ENCODE data around the gene EIF3A. TPM values are rescaled to one million over a fixed set of nuclear protein-coding genes. Genes with fewer than 3 reads are reported as not detected.
"Not testable (repeated sequence)": the region's sequence is repeated elsewhere in the genome, so short reads cannot be mapped to it uniquely, and the experiment has no call there.

EIF3A gene
- 88.2 TPM for total RNA-seq

- ATAC-seq, result peak; percentile 96
Observed at GRCh38 chr10:119080521-119081259, at the start of gene EIF3A. EIF3A (minus strand) TSS chr10:119080817; CDS start chr10:119080676, 141 bp downstream.

GRCh38 chr10:119129721-119130120 lies 49.1 kb upstream of the EIF3A start:
- no peak for ATAC-seq

- no peak for ATAC-seq
Observed at GRCh38 chr10:119125942-119126341, 45.3 kb upstream of the EIF3A start.

GRCh38 chr10:119120875-119121274 lies 40.3 kb upstream of the EIF3A start:
- ATAC-seq, result no peak

GRCh38 chr10:119120413-119120867 lies 39.8 kb upstream of the EIF3A start:
- no peak for ATAC-seq

GRCh38 chr10:119119400-119119799 lies 38.8 kb upstream of the EIF3A start:
- ATAC-seq, result no peak

GRCh38 chr10:119118231-119118630 lies 37.6 kb upstream of the EIF3A start:
- no peak for ATAC-seq

- ATAC-seq, result no peak
Observed at GRCh38 chr10:119116326-119116951, 35.8 kb upstream of the EIF3A start.

- no peak for ATAC-seq
Observed at GRCh38 chr10:119115926-119116325, 35.3 kb upstream of the EIF3A start.

- peak; percentile 17 for ATAC-seq
Observed at GRCh38 chr10:119113751-119114732, 33.4 kb upstream of the EIF3A start.

- no peak for ATAC-seq
Observed at GRCh38 chr10:119112056-119112455, 31.4 kb upstream of the EIF3A start.

- ATAC-seq, result not testable (repeated sequence)
Observed at GRCh38 chr10:119107771-119108170, 27.2 kb upstream of the EIF3A start.

- not testable (repeated sequence) for ATAC-seq
Observed at GRCh38 chr10:119107106-119107505, 26.5 kb upstream of the EIF3A start.

- not testable (repeated sequence) for ATAC-seq
Observed at GRCh38 chr10:119105899-119106298, 25.3 kb upstream of the EIF3A start.

GRCh38 chr10:119105155-119105554 lies 24.5 kb upstream of the EIF3A start:
- no peak for ATAC-seq

- ATAC-seq, result no peak
Observed at GRCh38 chr10:119104654-119105015, 24.0 kb upstream of the EIF3A start.

- peak; percentile 86 for ATAC-seq
Observed at GRCh38 chr10:119103903-119104653, 23.5 kb upstream of the EIF3A start, which contains the start of gene DENND10. DENND10 (plus strand) TSS chr10:119104113; CDS start chr10:119104143, 30 bp downstream.

GRCh38 chr10:119103241-119103902 lies 22.8 kb upstream of the EIF3A start:
- ATAC-seq, result no peak

- ATAC-seq, result peak; percentile 66
Observed at GRCh38 chr10:119101366-119102098, 20.9 kb upstream of the EIF3A start.

GRCh38 chr10:119100434-119101238 lies 20.0 kb upstream of the EIF3A start:
- peak; percentile 73 for ATAC-seq
